Measurements from ENCODE around the gene PROX1.

Gene PROX1

DNA sequence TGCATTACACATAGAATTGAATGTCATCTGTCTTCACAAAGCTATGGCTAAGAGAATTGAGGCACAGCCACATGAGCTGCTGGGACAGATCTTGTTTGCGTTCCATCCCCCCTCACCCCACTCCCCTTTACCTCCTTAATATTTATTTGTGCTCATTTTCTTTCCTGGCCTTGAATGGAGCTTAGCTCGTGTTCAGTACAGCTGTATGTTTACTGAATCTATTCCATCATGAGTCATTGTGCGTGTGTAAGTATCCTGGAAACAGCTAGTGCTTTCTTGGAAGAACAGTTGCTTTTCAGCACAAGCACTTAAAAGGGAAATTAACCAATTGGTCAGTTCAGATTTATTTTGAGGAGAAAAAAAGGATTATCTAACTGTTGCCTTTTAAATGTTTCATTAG lies 14.7 kb downstream of the PROX1 start:
- no peak for DNase-seq

- DNase-seq, result no peak
Measured at GRCh38 chr1:214003233-214003632, 15.5 kb downstream of the PROX1 start.

- no peak for DNase-seq
Measured at GRCh38 chr1:214004014-214004413, 16.2 kb downstream of the PROX1 start.

DNA sequence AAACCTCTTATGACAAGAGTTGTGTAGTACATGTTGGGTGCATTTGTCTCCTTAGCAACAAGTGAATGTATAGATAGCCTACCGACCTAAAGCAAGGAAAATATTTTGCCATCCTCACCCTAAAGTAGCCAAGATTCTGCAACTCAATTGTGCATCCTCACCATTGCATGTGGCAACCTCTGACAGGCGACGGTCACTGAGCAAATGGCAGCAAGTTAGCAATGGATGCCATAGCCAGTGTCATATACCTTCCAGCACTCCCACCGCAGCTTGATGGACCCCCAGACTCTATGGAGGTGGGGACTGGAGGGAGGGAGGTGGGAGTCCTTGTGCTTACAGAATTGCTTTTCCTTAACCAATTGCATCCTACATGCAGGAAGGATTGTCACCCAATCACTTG lies 17.0 kb downstream of the PROX1 start:
- no peak for DNase-seq

GRCh38 chr1:214005708-214006107 lies 17.9 kb downstream of the PROX1 start:
- DNase-seq, result no peak

GRCh38 chr1:214006845-214007244 lies 19.1 kb downstream of the PROX1 start:
- no peak for DNase-seq

DNA sequence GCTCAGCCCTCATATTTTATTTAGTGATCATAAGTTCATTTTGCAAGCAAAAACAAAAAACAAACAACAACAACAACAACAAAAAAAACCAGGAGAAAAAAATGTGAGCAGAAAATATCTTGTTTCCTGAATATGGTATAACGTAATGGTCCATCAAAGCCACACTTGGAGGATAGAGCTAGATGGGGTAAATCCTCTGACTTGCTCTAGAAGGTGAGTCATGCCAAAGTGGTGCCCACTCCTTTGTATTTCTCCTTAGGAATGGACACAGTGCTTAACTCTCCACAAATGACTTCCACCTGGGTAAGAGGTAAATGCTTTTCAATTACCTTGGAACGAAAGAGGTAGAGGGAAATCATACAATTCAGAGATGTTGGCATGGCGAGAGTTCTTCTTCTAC lies 20.6 kb downstream of the PROX1 start:
- DNase-seq, result no peak

DNA sequence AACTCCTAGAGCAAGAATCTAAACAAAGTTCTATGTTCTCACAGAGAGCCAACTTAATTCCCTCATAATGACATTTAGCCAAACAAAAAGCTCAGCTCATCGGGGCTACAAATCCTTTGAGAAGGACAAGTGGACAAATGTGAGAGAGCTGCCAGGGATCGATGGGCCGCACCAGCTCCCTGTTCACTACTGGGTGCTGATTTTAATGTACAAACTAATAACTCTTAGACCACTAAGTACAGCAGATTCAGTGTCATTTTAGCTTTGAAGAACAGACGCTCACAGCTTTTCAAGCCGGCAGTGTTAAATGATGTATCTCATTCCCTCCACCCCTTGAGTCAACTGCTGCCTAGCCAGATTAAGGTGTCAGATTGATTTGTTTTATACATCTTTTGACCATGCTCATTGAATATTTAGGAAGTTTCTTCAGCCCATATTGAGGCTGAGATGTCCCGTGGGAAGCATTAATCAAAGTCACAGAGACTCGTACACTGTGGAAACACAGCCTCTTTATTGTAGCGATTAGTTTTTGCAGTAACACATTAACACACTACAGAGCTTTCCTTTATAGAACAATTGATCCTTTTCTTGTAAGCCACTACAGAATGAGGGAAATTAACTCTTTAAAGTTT lies 21.1 kb downstream of the PROX1 start:
- no peak for DNase-seq

- no peak for DNase-seq
Measured at GRCh38 chr1:214009423-214010196, 21.8 kb downstream of the PROX1 start.

DNA sequence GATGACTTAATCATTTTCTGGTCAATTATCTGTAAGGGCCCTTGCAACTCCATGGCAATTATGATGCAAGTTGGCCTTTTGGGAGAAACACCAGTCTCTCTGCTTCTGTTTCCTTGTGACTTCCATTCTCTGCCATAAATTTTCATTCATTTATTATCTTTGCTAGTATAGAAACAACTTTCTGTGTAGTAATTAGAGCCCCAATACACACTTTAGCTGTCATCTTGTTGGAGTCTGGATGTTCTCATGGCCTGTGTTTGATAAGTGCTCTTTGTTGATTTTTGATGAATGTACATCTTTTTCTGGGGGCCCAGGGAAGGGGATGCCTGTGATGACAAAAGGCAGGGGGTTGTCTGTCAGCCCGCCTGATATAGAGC lies 22.4 kb downstream of the PROX1 start:
- no peak for DNase-seq

DNA sequence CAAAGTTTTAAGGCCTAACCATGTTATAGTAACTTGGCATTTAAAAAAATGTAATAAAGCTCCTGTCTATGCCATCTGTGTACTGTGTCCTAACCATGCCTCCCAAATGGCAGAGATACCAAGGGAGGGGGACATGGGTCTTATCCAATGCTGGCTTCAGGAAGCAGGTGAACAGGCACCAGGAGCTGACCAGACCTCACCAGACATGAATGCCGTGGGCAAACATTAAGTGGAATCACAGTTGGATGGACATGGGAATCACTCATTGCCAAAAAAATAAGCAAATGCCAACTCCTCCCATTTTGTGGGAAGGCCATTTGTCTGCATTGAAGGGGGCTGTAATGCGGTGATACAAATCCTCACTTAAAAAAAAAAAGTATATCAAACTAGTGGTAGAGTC lies 22.9 kb downstream of the PROX1 start:
- DNase-seq, result no peak

GRCh38 chr1:214012418-214012817 lies 24.6 kb downstream of the PROX1 start:
- no peak for DNase-seq

DNA sequence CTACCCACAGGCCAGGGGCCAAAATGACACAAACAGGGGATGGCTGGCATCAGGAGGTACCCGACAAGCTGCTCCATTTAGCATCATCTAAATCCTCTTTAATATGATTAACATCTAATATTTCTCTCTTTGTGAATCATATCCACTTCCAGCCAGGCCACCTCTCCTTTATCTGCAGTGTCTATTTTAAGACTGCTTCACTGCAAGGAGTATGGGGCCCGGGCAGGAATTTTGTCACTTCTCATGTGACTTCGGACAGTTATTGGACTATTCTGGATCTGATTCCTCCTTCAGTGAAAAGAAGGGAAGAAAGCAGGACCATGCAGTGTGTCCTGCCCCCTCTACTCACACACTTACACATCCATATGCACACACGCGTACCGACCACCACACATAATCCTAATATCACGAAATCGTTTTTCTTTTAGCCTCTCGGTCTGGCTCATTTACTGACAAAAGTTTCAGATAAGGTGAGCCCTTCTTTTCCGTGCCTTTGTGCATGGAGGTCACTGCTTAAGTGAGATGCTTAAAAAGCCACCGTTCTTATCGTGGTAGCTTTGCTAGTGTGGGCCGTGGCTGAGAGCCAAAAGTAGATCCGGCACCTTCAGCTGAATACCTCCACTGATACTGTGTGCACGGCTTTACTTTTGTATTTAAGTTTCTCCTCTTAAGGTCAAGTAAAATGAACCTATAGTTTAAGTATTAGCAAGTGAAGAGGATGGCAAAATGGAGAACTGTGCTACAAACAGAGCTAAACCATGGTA lies 26.0 kb downstream of the PROX1 start:
- no peak for DNase-seq

GRCh38 chr1:214014730-214015129 lies 27.0 kb downstream of the PROX1 start:
- no peak for DNase-seq

DNA sequence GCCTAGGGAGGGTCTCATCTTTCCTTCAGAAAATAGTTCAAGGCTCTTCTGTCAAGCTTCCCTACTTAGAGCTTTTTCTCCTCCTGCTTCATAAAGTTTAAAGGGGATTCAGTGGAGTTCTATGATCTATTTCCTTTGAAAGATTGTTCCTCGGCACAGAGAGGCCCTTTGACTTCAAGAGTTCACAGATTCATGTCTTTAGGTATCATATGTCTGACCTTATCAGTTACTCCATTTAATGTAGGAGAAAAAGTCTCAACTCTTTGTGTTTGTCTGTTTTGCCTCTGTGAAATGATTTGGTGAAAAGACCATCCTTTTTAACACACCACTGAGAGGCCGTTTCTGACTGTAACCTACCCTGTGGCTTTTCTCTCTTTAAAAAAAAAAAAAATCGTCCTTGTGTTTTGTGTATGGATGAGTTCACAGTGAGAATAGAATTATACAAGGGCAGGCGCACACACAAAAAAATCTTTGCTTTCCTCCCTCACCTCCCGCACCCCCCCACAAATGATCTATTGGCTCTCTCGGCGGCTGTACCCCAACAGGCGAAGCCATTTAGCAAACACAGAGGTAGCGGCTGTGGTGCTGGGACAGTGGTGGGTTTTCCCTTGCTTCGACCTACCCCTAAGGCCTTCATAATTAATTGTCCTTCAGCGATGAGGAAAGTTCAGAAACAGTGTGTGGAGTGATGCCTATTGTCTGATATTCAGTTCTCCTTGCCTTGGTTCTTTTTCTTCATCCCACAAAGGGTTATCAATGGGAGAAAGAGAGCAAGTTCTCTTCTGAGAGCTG lies 29.6 kb downstream of the PROX1 start:
- DNase-seq, result no peak

DNA sequence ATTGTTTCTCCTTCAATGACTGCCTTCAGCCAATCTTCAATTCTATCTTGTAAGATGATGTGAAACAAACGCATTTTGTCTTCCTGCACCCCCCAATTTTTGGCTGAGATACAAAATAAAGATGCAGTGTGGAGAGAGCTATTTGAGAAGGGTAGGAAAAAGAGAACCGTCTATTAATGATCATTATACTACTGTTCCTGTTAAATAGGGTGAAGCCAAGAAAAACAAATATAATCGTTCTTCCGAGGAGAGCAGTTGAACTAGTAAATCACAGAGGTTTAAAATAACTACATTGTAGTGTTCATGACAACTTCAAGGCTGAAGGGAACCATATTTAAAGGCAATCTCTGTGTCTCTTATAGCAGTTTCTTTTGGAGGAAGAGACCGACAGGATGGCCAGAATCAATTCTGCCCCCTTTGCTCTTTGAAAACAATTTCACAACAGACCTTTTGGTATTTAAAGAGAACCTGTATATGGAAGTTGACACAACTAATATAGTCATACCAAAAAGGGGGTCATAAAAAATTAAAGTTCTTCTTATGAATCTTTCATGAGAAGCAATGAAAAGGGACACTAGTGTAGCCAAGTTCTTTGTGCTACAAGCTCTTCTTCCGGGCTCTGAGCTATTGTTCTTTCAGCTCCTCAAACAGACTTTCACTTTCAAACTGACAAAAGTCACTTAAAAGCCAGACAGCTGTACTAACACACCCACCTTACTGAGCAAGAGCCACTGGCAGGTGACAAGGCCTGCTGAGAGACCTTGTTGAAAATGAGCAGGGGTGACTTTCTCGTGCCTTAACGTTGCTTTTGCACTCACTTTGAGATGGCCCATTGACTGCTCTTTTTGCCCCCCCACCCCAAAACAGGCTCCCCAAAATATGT lies 30.9 kb downstream of the PROX1 start:
- DNase-seq, result no peak

GRCh38 chr1:214019499-214019898 lies 31.7 kb downstream of the PROX1 start:
- no peak for DNase-seq

GRCh38 chr1:214021321-214021720 lies 33.5 kb downstream of the PROX1 start:
- DNase-seq, result no peak

GRCh38 chr1:214022229-214022791 lies 34.5 kb downstream of the PROX1 start:
- no peak for DNase-seq

GRCh38 chr1:214022810-214023425 lies 35.1 kb downstream of the PROX1 start:
- DNase-seq, result no peak

DNA sequence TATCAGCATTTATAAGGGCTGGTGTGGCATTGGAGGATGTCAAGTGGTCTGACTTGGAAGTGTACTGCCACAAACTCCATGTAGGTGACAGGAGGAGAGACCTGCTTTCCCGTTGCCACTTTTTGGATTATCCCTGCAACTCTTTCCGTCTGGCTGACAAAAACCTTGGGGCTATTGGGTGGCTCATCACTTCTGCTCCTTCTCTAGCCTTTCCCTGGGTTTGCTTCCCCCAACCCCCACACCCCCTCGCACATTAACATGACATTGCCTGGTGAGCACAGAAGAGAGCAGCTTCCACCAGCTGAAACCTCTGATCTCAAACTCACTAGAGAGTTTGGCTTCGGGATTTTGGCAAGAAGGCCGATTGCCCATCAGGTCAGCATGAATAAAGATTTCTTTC lies 39.2 kb downstream of the PROX1 start:
- DNase-seq, result no peak
